Measurements from ENCODE around the gene C3orf70. TPM values are rescaled to one million over a fixed set of nuclear protein-coding genes. Genes with fewer than 3 reads are reported as not detected.
"Not testable (repeated sequence)": the region's sequence is repeated elsewhere in the genome, so short reads cannot be mapped to it uniquely, and the experiment has no call there.

The C3orf70 gene
- total RNA-seq, 1 donor from 2014 or later = not detected

GRCh38 chr3:185151101-185151963, 1.5 kb downstream of the C3orf70 start:
- no peak for DNase-seq (ENCODE audit: low read depth)

GRCh38 chr3:185150561-185150960, 2.3 kb downstream of the C3orf70 start:
- no peak for DNase-seq (ENCODE audit: low read depth)

- no peak for DNase-seq (ENCODE audit: low read depth)
Measured at GRCh38 chr3:185149591-185149990, 3.3 kb downstream of the C3orf70 start.

GRCh38 chr3:185145511-185145910, 7.3 kb downstream of the C3orf70 start:
- DNase-seq (ENCODE audit: low read depth) = no peak

- DNase-seq (ENCODE audit: low read depth) = no peak
Measured at GRCh38 chr3:185144784-185145183, 8.1 kb downstream of the C3orf70 start.

- no peak for DNase-seq (ENCODE audit: low read depth)
Measured at GRCh38 chr3:185137821-185138220, 15.0 kb downstream of the C3orf70 start.

GRCh38 chr3:185134509-185134908, 18.4 kb downstream of the C3orf70 start:
- DNase-seq (ENCODE audit: low read depth) = no peak

GRCh38 chr3:185131602-185132256, 21.1 kb downstream of the C3orf70 start:
- DNase-seq (ENCODE audit: low read depth) = no peak

GRCh38 chr3:185129083-185129482, 23.8 kb downstream of the C3orf70 start:
- DNase-seq (ENCODE audit: low read depth) = no peak

GRCh38 chr3:185126201-185126600, 26.7 kb downstream of the C3orf70 start:
- no peak for DNase-seq (ENCODE audit: low read depth)

GRCh38 chr3:185120126-185120525, 32.7 kb downstream of the C3orf70 start:
- DNase-seq (ENCODE audit: low read depth) = no peak

- no peak for DNase-seq (ENCODE audit: low read depth)
Measured at GRCh38 chr3:185115371-185115770, 37.5 kb downstream of the C3orf70 start.

GRCh38 chr3:185114756-185115155, 38.1 kb downstream of the C3orf70 start:
- DNase-seq (ENCODE audit: low read depth) = no peak

GRCh38 chr3:185112186-185112585, 40.7 kb downstream of the C3orf70 start:
- DNase-seq (ENCODE audit: low read depth) = no peak

GRCh38 chr3:185109012-185109411, 43.8 kb downstream of the C3orf70 start:
- DNase-seq (ENCODE audit: low read depth) = not testable (repeated sequence)

- not testable (repeated sequence) for DNase-seq (ENCODE audit: low read depth)
Measured at GRCh38 chr3:185106256-185106890, 46.5 kb downstream of the C3orf70 start.

- DNase-seq (ENCODE audit: low read depth) = no peak
Measured at GRCh38 chr3:185103359-185104127, 49.3 kb downstream of the C3orf70 start.

GRCh38 chr3:185094697-185095096, 58.2 kb downstream of the C3orf70 start:
- DNase-seq (ENCODE audit: low read depth) = peak; percentile 7

GRCh38 chr3:185093116-185093515, 59.7 kb downstream of the C3orf70 start:
- DNase-seq (ENCODE audit: low read depth) = no peak

GRCh38 chr3:185090811-185091210, 62.0 kb downstream of the C3orf70 start:
- DNase-seq (ENCODE audit: low read depth) = no peak

- no peak for DNase-seq (ENCODE audit: low read depth)
Measured at GRCh38 chr3:185089751-185090150, 63.1 kb downstream of the C3orf70 start.
